ENCODE data around the gene DBN1. TPM values are rescaled to one million over a fixed set of nuclear protein-coding genes. Genes with fewer than 3 reads are reported as not detected.
A peak's percentile ranks its signal among the peaks of the same experiment; 100 is the strongest.
"Not testable (repeated sequence)": the region's sequence is repeated elsewhere in the genome, so short reads cannot be mapped to it uniquely, and the experiment has no call there.

DBN1 gene
- total RNA-seq, 1 donor from 2014 or later, result 27.2 TPM

- ATAC-seq, result no peak
Observed at GRCh38 chr5:177429248-177430040, 44.0 kb downstream of the DBN1 start.

- no peak for ATAC-seq
Observed at GRCh38 chr5:177428574-177429217, 44.7 kb downstream of the DBN1 start.

- no peak for ATAC-seq
Observed at GRCh38 chr5:177427919-177428573, 45.4 kb downstream of the DBN1 start.

DNA sequence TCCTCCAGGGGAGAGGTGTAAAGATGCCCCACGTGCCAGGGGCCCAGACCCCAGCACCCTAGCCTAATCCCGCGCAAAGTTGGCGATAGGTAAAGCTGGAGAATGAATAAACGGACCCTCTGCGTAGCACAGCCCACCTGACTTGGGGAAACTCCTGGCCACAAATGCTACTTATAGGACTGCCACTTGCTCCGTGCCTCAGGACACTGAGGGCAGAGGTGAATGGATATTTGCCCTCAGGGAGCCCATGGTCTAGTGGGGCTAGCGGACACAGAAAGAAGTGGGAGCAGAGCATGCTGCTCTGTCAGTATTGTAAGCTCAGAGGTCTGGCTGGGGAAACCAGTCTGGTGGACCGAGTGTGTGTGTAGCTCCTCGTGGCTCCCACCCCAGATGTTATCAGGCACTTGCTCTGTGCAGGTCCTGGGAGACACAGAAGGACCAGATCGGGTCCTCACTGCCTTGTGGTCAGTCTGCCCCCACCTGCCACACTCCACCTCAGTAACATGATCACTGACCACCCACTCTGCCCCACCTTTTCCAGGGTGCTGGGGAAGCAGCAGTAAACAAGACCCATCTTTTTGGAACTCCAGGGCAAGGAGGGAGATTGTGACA lies 46.1 kb downstream of the DBN1 start:
- no peak for ATAC-seq

- peak; percentile 2 for ATAC-seq
Observed at GRCh38 chr5:177426566-177427210, 46.7 kb downstream of the DBN1 start, which contains the start of gene GRK6. GRK6 (plus strand) TSS chr5:177426676; CDS start chr5:177426846, 170 bp downstream.

DNA sequence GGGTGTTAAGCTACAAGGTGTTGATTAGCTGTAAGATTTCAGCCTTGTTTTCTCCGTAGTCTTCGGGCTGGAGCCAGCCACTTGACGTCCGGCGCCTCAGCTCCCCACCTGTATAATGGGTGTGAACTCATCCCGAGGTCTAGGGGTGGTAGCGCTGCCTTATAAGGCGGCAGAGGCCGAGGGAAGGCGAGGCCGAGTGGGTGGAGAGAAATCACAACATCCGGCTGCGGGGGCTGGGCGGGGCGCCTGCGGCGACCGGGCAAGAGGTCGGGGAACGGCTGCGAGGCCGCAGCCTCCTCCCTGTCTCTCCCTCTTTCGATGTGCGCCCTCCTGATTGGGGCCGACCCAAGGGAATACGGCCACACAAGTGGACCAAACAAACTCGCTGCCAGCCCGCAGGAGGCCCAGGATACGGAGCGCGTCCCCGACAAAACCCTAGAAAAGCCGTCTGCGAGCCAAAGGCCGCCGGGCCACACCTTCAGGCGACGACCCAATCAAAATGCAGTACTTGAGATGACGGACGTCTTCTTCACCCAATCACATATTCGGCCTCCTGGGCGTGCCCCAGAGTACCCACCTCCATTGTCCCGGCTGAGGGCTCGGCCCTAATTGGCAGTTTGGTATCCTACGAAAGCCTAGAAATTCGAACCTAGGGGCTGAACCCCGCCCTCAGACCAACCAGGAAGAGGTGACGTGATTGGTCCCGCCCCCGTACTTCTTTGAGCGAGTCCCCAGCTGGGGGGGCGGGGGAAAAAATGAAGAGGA lies 47.5 kb downstream of the DBN1 start:
- peak; percentile 93 for ATAC-seq

DNA sequence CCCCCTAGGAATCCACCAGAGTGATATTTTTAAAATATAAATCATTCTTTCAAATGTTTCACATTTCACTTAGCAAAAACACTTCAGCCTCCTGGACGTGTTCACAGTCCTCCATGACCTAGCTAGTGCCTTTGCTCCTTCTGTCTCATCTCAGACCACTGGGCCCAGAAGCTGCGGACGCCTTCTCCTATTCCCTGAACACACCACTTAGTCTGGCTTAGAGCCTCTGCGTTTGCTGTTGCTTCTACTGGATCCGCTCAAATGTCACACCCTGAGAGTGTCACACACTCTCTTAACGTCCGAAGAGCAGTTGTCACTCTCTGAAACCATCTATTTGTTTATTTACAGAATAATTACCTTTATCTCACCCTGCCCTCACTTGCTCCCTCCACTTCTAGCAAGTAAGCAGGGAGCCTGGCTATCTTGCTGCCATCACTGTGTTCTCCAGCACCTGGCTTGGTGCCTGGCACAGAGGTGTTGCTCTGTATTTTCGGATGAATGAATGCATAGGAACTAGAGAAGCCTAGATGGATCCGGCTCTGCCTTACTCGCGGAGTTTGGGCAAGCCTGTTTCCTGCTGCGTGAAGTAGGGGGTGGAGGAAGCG lies 48.1 kb downstream of the DBN1 start:
- ATAC-seq, result no peak

GRCh38 chr5:177423671-177424070 lies 49.8 kb downstream of the DBN1 start:
- no peak for ATAC-seq

DNA sequence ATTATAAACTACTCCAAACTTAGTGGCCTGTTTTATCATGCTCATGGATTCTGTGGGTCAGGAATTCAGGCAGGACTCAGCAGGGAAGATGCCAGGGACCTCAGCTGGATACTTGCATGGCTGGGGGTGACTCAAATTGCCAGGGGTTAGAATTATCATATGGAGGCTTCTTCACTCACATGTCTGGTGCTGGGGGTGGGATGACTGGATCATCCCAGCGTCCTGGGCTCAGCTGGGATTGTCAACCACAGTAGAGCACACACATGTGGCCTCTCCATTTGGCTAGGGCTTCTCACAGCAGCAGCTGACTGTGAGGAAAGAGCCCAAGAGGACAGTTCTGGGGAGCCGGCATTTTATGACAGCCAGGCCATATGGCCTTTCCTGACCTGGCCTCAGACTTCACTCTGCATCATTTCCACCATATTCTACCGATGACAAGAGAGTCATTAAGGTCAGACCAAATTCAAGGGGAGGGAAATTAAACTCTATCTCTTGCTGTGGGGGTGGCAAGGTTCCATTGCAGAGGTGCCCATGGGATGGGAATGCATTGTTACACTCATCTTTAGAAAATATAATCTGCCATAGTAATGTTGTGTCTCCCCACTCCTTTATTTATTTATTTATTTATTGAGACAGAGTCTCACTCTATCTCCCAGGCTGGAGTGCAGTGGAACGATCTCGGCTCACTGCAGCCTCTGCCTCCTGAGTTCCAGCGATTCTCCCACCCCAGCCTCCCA lies 52.2 kb downstream of the DBN1 start:
- ATAC-seq, result no peak

DNA sequence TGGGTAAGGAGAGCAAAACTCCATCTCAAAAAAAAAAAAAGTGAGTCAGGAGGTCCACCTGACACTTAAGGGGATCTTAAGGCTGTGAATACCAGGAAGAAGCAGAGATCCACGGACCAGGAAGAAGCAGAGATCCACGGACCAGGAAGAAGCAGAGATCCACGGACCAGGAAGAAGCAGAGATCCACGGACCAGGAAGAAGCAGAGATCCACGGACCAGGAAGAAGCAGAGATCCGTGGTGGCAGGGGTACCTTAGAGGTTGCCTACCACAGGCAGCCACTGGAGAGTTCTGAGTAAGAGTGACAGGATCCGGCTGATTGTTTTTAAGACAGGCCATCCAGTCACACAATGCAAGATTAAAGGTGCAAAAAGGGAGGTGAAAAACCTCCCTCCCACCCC lies 53.0 kb downstream of the DBN1 start:
- ATAC-seq, result not testable (repeated sequence)

DNA sequence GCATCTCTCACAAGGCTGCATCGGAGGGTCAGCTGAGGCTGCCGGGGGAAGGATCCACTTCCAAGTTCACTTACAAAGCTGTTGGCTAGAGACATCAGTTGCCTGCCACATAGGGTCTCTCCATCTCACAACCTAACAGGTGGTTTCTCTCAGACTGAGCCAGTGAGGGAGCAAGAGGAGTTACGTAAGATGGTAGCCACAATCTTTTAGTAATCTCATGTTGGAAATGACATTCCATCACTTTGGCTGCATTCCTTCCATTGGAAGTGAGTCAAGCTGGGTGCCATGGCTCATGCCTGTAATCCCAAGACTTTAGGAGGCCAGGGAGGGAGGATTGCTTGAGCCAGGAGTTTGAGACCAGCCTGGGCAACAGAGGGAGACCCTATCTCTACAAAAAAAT lies 54.4 kb downstream of the DBN1 start:
- ATAC-seq, result no peak

GRCh38 chr5:177417081-177417480 lies 56.4 kb downstream of the DBN1 start:
- ATAC-seq, result not testable (repeated sequence)

DNA sequence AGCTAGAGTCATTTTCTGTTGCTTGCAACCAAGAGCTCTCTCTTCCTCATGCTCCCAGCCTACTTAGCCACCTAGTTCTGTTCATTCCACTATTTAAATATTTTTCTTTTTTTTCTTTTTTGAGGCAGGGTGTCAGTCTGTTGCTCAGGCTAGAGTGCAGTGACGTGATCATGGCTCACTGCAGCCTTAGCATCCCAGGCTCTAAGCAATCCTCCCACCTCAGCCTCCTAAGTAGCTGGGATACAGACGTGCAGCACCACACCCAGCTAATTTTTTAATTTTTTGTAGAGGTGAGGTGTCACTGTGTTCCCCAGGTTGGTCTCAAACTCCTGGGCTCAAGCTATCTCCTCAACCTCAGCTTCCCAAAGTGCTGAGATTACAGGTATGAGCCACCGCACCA lies 59.0 kb downstream of the DBN1 start:
- no peak for ATAC-seq

- no peak for ATAC-seq
Observed at GRCh38 chr5:177412603-177413233, 60.7 kb downstream of the DBN1 start.

DNA sequence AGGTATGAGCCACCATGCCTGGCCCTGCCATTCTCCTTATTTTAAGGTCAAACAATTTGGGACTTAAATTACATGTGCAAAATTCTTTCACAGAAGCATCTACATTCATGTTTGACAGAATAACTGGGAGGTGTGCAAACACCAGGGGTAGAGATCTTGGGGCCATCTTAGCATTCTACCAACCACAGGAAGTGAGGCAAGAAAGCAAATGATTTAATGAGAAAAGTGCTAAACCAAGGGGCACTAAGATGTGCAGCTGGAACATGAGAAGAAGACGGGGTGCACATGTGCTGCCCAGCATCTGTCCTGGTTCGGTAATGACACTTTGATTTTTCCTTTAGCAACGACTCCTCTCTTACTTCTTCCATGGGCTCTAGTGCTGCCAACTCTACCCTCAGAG lies 62.9 kb downstream of the DBN1 start:
- ATAC-seq, result no peak

DNA sequence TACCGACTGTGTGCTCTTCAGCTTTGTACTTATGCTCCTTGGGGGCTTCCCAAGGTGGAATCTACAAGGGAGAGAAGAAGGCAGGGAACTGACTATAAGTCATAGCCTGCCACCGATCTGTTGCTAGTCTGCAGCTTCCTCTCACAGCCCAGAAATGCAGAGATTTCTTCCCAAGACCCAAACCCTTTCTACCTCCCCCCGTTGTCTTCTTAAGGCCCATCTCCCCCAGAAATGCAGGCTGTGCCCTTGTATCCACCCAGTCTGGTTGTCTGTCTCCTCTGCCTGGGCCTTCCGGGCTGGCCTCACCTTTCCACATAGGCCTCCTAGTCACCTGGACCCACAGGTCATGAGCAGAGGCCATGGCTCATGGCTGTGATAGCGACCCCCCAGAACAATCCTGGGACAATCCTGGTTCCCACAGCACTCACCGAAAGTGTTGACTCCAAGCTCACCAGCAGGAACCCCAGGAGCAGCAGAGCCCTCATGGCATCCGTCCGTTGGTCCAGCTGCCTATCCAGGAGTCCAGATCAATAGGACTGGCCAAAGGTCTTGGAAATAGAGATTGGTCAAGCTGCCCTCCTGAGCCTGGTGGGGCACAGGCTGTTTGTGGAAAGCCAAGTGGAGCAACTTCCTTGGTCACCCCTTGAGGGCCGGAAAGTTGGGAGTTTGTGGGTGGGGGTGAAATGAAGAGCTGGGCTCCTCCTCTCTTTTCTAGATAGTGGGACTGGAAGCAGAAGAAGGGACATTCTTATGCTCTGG lies 64.2 kb downstream of the DBN1 start, which contains the start of gene F12:
F12 (minus strand) TSS at position 522 of the 759 bp plus-strand sequence; CDS start at position 485, 37 bp downstream.
- ATAC-seq, result no peak
